Sciatic nerve (tissue), 2 donors: ENCODE measurements around the gene AKR7A3. TPM values are rescaled to one million over a fixed set of nuclear protein-coding genes. Genes with fewer than 3 reads are reported as not detected.

Experiments
- ATAC-seq: fragments of 200-7000 bp; cut with Tn5 transposase; one replicate; pipeline ENCODE4 v1.9.1; 2020; ENCODE audit warnings: mild to moderate bottlenecking, moderate library complexity
- DNase-seq: peaks from one replicate; pipeline ENCODE4 v3.0.0-alpha.2; 2020; ENCODE audit warnings: low spot score
- intact Hi-C: fragments of 100-400 bp; cut with DNase I; formaldehyde crosslinking; loops from one replicate; pipeline ENCODE4 v1.14.2; 2022
- total RNA-seq: library from RNA; stranded (reverse); fragmentation: NEBNext Ultra II Directional; extraction: Animal tissue kit (Norgen Biotek cat#: 25700); gene quantifications from one replicate; pipeline ENCODE4 v1.2.1, GENCODE V29; 2021
- donor health status: DM: no; HTN: no; CAD: no.
- donor health status: DM: no; HTN: no; CAD: no.

AKR7A3 gene
- total RNA-seq, 1 donor from 2014 or later, result 1.6 TPM

DNA sequence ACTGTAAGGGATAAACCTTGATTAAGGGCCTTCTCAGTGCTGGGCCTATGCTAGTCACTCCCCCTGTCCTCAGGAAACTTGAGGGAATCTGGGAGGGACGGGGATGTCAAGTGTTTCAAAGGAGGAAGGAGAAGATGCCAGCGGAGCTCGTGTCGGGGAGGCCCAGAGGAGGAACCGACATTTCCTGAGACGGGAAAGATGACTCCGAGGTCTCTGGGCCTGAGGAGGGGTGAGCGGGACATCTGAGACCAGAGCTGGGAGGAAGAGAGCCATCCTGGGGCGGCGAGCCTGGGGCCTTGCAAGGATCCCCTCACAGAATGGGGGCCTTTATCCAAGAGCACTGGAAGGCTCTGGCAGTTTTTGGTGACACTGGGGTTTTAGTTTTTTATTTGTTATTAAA is 33.9 kb upstream of the AKR7A3 start:
- intact Hi-C loops, result no loop called here
- no peak for ATAC-seq
- DNase-seq, result no peak

DNA sequence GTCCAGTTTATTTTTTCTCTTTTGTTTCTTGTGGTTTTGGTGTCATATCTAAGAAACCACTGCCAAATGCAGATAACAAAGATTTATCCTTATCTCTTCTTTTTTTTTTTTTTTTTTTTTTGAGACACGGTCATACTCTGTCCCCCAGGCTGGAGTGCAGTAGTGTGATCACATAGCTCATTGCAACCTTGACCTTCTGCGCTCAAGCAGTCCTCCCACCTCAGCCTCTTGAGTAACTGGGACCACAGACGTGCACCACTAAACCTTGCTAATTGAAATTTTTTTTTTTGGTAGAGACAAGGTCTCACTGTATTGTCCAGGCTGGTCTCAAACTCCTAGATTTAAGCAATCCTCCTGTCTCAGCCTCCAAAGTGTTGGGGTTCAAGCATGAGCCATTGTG is 32.5 kb upstream of the AKR7A3 start:
- intact Hi-C loops, result no loop called here
- DNase-seq (no peak), ATAC-seq (no peak)

DNA sequence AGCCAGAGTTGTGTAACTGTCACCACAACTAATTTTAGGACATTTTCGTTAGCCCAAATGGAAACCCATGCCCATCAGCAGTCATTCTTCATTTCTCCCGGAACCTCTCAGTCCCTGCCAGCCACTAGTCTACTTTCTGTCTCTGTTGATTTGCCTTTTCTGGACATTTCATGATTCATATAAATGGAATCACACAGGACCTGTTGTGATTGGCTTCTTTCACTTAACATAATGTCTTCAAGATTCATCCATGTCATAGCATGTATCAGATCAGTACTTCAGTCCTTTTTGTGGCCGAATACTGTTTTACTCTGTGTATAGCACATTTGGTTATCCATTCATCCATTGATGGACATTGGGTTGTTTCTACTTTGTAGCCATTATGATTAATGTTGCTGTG is 30.6 kb upstream of the AKR7A3 start:
- ATAC-seq, result no peak
- intact Hi-C loops, result no loop called here

GRCh38 chr1:19317126-19317910 is 28.7 kb upstream of the AKR7A3 start:
- intact Hi-C loops, result no loop called here
- DNase-seq, result peak; percentile 47
- ATAC-seq, result no peak

More for the DNA sequence above, 30.6 kb upstream of the AKR7A3 start:
- no peak for DNase-seq

- ATAC-seq (no peak), DNase-seq (peak; percentile 56)
- intact Hi-C loops, result no loop called here
These were observed 27.0 kb upstream of the AKR7A3 start for GRCh38 chr1:19315378-19316198.

DNA sequence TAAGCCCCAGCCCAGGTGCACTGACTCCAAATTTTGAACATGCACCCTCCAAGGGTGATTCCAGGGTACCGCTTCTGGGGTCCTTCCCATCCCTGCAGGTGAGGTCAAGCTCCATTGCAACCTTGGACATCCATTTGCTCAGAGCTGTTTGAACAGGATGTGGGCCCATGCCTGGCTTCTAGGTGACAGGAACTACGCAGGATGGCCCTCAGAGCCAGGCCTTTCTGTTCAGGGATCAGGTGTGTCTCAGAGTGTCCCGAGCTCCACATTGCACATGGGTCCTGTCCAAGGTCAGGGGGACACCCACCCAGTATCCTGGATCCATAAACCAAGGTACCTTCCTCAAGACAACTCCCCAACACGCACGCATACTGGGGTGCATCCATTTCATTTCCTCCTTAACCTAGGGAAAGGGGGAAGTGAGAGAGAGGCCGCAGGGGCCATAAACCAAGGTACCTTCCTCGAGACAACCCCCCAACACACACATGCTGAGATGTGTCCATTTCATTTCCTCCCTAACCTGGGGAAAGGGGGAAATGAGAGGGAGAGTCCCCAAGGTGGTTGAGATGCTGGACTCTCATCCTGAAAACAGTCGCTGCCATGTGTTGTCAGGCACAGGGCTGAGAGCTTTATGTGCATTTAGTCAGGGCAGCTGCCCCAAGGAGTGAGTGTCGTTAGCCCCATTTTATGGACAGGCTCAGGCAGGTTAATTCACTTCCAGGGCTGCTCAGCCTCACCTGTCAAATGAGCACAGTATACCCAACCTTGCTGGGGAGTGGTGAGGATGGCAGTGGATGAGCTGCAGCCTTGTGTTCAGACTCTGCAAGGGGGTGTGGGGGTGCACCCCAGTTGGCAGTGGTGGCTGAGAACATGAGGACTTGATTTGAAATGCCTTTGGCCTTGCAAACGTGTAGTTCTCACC is 25.7 kb upstream of the AKR7A3 start:
- ATAC-seq (no peak), DNase-seq (peak; percentile 46)
- intact Hi-C loops, result no loop called here

DNA sequence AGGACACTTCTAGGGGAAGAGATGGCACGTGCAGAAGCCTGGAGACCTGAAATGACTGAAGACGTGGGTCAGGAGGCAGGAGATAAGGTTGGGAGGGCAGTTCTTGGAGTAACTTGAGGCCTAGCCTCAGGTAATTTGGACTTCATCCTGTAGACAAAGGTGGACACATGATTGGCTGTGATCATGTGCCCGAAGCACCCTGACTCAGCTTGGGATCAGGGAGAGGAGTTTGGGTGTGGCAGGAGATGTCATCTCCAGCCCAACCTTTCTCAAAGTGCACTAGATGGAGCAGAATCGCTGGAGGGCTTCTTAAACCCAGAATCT is 25.0 kb upstream of the AKR7A3 start:
- ATAC-seq (no peak), DNase-seq (peak; percentile 41)
- intact Hi-C loops, result no loop called here

- ATAC-seq (peak; percentile 44), DNase-seq (no peak)
- intact Hi-C loops, result no loop called here
These were observed 24.4 kb upstream of the AKR7A3 start for GRCh38 chr1:19312782-19313635.

GRCh38 chr1:19311931-19312781 is 23.6 kb upstream of the AKR7A3 start, which contains the start of the genes AKR7A2 and SLC66A1:
Gene AKR7A2, minus strand, starts transcription at chr1:19312144. Its CDS starts 20 bp downstream, at chr1:19312124.
Gene SLC66A1, plus strand, starts transcription at chr1:19312326. Its CDS starts 5,352 bp downstream, at chr1:19317678.
- peak; percentile 93 for DNase-seq
- intact Hi-C loops, result no loop called here
- ATAC-seq, result peak; percentile 97

DNA sequence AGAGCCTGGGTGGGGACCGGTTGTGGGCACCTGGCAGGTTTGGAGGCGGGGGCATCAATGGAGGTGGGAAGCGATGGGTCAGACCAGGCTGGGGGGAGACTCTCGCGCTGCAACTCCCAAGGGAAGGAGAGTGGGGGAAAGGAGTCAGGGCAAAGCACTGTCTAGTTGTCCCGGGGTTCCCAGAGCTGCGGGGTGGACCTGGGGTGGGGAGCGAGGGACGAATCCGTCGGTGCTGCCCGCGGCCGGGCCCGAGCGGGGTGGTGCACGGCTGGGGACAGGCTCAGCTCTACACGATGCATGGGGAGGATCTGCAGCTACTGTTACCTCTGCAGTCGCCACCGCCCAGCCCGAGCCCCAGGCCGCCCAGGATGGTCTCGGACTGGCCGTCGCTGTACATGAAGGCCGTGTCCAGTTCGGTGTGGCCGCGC is 22.9 kb upstream of the AKR7A3 start:
- intact Hi-C loops, result no loop called here
- ATAC-seq (peak; percentile 20), DNase-seq (peak; percentile 70)

DNA sequence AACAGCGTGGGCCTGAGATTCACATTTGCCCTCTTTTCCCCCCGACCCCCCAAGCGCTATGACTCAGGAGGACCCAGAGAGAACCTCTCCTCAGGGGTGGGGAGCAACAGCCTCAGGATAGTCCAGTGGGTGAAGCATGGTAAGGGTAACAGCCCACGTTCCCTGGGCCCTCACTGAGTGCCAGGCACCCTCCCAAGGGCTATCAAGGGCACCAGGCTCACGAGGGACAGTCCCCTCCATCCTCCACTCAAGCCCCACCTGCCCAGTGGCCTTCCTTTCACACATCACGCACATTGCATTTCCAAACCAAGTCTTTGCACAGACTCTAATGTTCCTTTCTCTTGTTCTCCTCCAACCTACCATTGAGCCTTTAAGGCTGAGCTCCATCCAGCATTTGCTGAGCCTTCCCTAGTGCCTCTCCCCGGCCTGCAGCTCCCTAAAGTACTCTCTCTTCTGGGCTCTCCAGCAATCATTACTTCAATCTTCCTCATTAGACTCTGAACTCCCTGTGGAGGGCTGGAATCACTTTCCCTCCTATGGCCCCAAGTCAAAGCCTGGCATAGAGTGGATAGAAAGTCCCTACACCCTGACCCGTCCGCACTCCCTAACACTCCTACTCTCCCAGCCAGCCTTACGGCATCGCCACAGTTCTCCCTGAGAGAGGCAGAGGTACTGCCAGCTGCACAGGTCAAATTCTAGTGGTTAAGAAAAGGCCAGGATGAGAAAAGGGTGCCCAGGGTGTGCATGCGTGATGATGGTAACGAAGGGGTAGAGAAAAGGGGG is 22.3 kb upstream of the AKR7A3 start:
- intact Hi-C loops, result no loop called here
- ATAC-seq (peak; percentile 5), DNase-seq (peak; percentile 35)

- DNase-seq (peak; percentile 45), ATAC-seq (no peak)
- intact Hi-C loops, result no loop called here
These were observed 21.5 kb upstream of the AKR7A3 start for GRCh38 chr1:19310061-19310460.

- intact Hi-C loops, result no loop called here
- DNase-seq (peak; percentile 2), ATAC-seq (no peak)
These were observed 20.7 kb upstream of the AKR7A3 start for GRCh38 chr1:19309123-19309813.

GRCh38 chr1:19308509-19308907 is 19.9 kb upstream of the AKR7A3 start:
- ATAC-seq (no peak), DNase-seq (no peak)
- intact Hi-C loops, result no loop called here

DNA sequence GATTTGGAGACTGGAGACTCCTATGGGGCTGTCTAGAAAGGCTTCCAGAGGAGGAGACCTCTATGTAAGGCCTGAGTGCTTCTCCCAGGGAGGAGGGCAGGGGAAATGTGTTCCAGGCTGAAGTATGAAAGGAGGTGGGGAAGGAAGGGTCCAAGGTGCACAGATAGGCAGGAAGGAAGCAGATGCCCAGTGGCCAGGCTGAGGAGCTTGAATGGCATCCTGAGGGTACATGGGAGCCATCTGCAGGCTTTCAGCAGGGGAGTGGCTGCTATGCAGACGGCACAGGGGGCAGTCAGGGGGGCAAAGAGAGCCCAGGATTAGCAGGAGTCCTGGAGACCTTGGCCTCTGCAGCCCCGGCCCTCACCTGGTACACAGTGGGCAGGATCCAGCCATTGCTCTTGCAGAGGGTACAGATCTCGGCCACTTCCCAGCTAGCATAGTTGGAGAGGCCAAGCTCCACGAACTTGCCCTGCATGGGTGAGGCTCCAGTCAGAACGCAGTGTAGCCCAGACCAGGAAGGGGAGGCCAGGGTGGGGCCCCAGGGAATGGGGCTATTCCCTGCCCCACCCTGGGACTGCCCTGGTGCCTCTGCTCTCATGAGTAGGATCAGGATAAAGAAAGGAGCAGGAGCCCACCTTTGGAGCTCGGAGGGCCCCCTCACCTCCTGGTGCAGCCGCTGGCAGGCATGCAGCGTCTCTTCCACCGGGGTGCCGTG is 19.4 kb upstream of the AKR7A3 start:
- intact Hi-C loops, result no loop called here
- DNase-seq (peak; percentile 50), ATAC-seq (no peak)
